ENCODE results near the gene SCFD2.

The SCFD2 gene

DNA sequence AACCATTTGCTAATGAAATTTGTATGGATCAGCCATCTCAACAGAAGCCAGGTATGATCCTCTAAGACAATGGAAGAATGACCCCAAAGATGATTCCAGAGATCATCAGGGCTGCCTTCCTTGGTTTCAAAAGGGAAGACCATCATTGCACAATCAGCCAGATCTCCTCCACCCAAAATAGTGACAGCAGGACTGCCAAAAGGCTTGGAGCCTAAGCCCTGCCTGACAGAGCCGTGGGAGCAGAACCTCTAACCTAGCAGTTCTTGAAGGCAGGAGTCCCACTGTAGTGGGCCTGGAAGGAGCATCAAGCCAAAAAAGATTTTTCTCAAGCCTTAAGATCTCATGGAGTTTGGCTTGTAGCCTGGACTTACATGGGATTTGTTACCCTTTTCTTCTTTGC, 277.7 kb downstream of the SCFD2 start:
- H3K4me3 ChIP-seq (ENCODE audit: low read depth, low read length): no peak overlapping the region
- in situ Hi-C loops (cut with HindIII; ENCODE audit: low sequenced_read_pairs): no loop called here
- TF ChIP-seq, protein P1, sequence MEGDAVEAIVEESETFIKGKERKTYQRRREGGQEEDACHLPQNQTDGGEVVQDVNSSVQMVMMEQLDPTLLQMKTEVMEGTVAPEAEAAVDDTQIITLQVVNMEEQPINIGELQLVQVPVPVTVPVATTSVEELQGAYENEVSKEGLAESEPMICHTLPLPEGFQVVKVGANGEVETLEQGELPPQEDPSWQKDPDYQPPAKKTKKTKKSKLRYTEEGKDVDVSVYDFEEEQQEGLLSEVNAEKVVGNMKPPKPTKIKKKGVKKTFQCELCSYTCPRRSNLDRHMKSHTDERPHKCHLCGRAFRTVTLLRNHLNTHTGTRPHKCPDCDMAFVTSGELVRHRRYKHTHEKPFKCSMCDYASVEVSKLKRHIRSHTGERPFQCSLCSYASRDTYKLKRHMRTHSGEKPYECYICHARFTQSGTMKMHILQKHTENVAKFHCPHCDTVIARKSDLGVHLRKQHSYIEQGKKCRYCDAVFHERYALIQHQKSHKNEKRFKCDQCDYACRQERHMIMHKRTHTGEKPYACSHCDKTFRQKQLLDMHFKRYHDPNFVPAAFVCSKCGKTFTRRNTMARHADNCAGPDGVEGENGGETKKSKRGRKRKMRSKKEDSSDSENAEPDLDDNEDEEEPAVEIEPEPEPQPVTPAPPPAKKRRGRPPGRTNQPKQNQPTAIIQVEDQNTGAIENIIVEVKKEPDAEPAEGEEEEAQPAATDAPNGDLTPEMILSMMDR (IDR thresholded peaks at IDR 0.05; ENCODE audit: low read depth, low read length, missing control alignments): no peak
- no peak for DNase-seq (ENCODE audit: low read depth)

- no peak for DNase-seq (ENCODE audit: low read depth)
- in situ Hi-C loops (cut with HindIII; ENCODE audit: low sequenced_read_pairs): no loop called here
- H3K4me3 ChIP-seq (ENCODE audit: low read depth, low read length): no peak overlapping the region
- TF ChIP-seq, protein P1 (IDR thresholded peaks at IDR 0.05; ENCODE audit: low read depth, low read length, missing control alignments): no peak
Observed at GRCh38 chr4:53076374-53076958, 289.4 kb downstream of the SCFD2 start.

DNA sequence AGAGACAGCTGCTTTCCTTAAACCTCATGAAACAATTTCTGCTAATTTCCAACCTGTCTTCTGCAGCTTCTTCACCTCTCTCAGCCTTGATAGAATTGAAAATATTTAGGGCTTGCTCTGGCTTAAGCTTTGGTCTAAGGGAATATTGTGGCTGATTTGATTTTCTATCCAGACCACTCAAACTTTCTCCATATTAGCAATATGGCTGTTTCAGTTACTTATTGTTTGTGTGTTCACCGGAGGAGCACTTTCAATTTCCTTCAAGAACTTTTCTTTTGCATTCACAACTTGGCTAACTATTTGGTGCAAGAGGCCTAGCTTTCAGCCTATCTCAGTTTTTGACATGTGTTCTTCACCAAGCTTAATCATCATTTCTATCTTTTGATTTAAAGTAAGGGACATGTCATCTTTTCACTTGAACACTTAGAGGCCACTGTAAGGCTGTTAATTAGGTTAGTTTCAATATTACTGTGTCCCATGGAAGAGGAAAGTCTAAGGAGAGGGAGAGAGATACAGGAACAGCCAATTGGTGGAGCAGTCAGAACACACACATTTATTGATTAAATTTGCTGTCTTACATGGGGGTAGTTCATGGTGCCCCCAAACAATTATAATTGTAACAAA, 290.6 kb downstream of the SCFD2 start:
- TF ChIP-seq, protein P1 (IDR thresholded peaks at IDR 0.05; ENCODE audit: low read depth, low read length, missing control alignments): no peak
- in situ Hi-C loops (cut with HindIII; ENCODE audit: low sequenced_read_pairs): no loop called here

GRCh38 chr4:53068755-53069330, 297.0 kb downstream of the SCFD2 start:
- TF ChIP-seq, protein P1 (IDR thresholded peaks at IDR 0.05; ENCODE audit: low read depth, low read length, missing control alignments): no peak
- H3K4me3 ChIP-seq (ENCODE audit: low read depth, low read length): no peak overlapping the region
- peak; percentile 42 for DNase-seq (ENCODE audit: low read depth)
- in situ Hi-C loops (cut with HindIII; ENCODE audit: low sequenced_read_pairs): no loop called here

More for the DNA sequence above, 290.6 kb downstream of the SCFD2 start:
- DNase-seq (ENCODE audit: low read depth): no peak
- no peak overlapping the region for H3K4me3 ChIP-seq (ENCODE audit: low read depth, low read length)

DNA sequence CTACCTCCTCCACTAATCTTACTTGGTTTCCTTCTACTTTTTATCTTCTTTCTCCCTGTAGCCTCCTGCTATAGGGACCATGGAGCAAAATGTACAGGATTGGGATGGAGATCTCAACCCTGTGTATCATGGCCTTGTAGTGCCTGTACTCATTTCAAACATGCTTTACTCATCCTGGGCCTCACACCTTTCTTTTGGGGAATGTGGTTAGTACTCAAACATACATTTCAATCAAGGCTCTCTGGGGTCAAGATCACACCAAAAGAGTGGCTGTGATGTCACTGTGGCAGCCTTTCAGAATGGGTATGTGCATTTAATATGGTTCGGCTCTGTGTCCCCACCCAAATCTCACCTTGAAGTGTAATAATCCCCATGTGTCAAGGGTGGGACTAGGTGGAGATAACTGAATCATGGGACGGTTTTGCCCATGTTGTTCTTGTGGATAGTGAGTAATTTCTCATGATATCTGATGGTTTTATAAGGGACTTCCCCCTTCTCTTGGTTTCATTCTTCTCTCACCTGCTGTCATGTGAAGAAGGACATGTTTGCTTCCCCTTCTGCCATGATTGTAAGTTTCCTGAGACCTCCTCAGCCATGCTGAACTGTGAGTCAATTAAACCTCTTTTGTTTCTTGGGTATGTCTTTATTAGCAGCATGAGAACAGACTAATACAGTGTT, 298.6 kb downstream of the SCFD2 start:
- in situ Hi-C loops (cut with HindIII; ENCODE audit: low sequenced_read_pairs): no loop called here
- no peak overlapping the region for H3K4me3 ChIP-seq (ENCODE audit: low read depth, low read length)
- no peak for DNase-seq (ENCODE audit: low read depth)
- TF ChIP-seq, protein P1 (IDR thresholded peaks at IDR 0.05; ENCODE audit: low read depth, low read length, missing control alignments): no peak

DNA sequence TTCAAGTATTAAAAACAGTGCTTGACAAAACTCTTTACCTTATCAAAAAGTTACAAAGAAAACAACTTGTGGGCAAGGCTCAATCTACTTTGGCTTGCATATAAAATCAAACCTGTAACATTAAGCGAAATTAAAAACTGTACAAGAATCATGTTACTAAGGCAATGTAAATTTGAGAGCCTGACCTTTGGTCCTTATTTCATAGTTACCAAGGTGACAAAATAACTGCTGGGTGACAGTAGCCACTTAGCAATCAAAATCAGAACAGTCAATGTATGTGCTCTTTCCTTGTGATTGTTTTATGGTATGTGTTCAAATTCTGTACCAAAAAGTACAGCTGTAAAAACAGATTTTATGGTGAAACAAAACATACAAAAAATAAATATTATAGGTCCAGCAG, 299.7 kb downstream of the SCFD2 start:
- TF ChIP-seq, protein P1 (IDR thresholded peaks at IDR 0.05; ENCODE audit: low read depth, low read length, missing control alignments): no peak
- no peak overlapping the region for H3K4me3 ChIP-seq (ENCODE audit: low read depth, low read length)
- in situ Hi-C loops (cut with HindIII; ENCODE audit: low sequenced_read_pairs): no loop called here
- DNase-seq (ENCODE audit: low read depth): no peak
